ENCODE measurements around the gene SS18L1. TPM values are rescaled to one million over a fixed set of nuclear protein-coding genes. Genes with fewer than 3 reads are reported as not detected.

Gene SS18L1
- total and polyA plus RNA-seq, 2 experiments from 2014 or later = 6.5 to 32.6 TPM

DNA sequence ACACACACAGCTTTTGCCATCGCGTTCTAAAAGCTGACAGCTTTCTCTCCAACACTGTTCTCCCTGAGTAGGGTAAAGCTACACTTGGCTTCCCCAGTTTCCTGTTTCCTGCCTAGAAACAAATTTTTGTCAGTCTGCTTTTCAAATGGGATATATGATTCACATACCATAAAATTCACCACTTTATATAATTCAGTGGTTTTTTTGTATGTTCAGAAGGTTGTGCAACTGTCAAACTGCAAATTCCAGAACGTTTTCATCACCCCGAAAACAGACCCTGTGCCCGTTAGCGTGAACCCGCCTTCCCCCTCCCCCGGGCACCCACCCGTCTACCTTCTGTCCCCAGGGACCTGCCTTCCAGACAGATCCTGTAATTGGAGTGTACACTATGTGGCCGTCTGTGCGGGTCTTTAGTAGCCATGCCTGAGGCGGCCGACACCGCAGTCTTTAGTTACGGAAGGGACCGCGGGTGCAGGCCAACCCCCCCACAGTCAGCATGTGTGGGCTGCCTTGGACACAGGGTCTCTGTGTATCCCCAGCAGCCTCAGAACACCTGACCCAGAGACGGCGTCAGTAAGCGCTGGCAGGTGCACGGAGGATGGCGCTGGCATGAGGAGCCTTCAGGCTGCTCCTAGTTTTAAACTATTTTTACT lies 59.9 kb downstream of the SS18L1 start:
- no peak overlapping the region for H3K4me2 ChIP-seq
- no peaks in the 10 kb centered on the region for H3F3A ChIP-seq (replicated peaks; ENCODE audit: low read depth)
- H3K4me3 ChIP-seq = no peak overlapping the region
- DNase-seq (ENCODE audit: low spot score) = no peak
- no peaks in the 10 kb centered on the region; the same call in 1 of the 2 replicates for H3K36me3 ChIP-seq (ENCODE audit: insufficient read depth)
- peaks cover 42% of the 10 kb centered on the region for H3K36me3 Mint-ChIP-seq (ENCODE audit: low read depth)
- H3K27ac Mint-ChIP-seq = no peak overlapping the region
- H3K79me2 ChIP-seq (replicated peaks; ENCODE audit: insufficient read depth) = no peaks in the 10 kb centered on the region
- H4K20me1 ChIP-seq (replicated peaks; ENCODE audit: insufficient read depth) = no peaks in the 10 kb centered on the region
- H3K9me2 ChIP-seq (ENCODE audit: insufficient read depth) = no peaks in the 10 kb centered on the region
- no peak overlapping the region for H2AFZ ChIP-seq
- peaks cover 2% of the 10 kb centered on the region; the same call in 1 of the 3 replicates for H3K4me1 Mint-ChIP-seq
- H3K4me3 Mint-ChIP-seq = no peak overlapping the region
- TF ChIP-seq ZNF331 (CRISPR knock-in tag; IDR thresholded peaks at IDR 0.05; ENCODE audit: low read depth) (no peak), POLR2AphosphoS5 (IDR thresholded peaks at IDR 0.05; ENCODE audit: low read depth) (no peak), REST (IDR thresholded peaks at IDR 0.05; ENCODE audit: unreplicated experiment) (no peak), ETS1 (IDR thresholded peaks at IDR 0.05) (no peak), JUNB (IDR thresholded peaks at IDR 0.05; ENCODE audit: unreplicated experiment) (no peak), STAT1 (IDR thresholded peaks at IDR 0.05; ENCODE audit: unreplicated experiment) (no peak), ZNF114 (CRISPR knock-in tag; IDR thresholded peaks at IDR 0.05) (no peak), EZH2phosphoT487 (IDR thresholded peaks at IDR 0.05; ENCODE audit: unreplicated experiment) (no peak), NANOG (IDR thresholded peaks at IDR 0.05; ENCODE audit: borderline replicate concordance) (no peak), CREB1 (CRISPR knock-in tag; IDR thresholded peaks at IDR 0.05; ENCODE audit: low read depth) (no peak), EZH2 (IDR thresholded peaks at IDR 0.05; ENCODE audit: low read depth, unreplicated experiment) (no peak), CTCF (conservative IDR thresholded peaks at IDR 0.05; ENCODE audit: low read depth in 2 of 2) (no peak)
- TF ChIP-seq, protein P1, sequence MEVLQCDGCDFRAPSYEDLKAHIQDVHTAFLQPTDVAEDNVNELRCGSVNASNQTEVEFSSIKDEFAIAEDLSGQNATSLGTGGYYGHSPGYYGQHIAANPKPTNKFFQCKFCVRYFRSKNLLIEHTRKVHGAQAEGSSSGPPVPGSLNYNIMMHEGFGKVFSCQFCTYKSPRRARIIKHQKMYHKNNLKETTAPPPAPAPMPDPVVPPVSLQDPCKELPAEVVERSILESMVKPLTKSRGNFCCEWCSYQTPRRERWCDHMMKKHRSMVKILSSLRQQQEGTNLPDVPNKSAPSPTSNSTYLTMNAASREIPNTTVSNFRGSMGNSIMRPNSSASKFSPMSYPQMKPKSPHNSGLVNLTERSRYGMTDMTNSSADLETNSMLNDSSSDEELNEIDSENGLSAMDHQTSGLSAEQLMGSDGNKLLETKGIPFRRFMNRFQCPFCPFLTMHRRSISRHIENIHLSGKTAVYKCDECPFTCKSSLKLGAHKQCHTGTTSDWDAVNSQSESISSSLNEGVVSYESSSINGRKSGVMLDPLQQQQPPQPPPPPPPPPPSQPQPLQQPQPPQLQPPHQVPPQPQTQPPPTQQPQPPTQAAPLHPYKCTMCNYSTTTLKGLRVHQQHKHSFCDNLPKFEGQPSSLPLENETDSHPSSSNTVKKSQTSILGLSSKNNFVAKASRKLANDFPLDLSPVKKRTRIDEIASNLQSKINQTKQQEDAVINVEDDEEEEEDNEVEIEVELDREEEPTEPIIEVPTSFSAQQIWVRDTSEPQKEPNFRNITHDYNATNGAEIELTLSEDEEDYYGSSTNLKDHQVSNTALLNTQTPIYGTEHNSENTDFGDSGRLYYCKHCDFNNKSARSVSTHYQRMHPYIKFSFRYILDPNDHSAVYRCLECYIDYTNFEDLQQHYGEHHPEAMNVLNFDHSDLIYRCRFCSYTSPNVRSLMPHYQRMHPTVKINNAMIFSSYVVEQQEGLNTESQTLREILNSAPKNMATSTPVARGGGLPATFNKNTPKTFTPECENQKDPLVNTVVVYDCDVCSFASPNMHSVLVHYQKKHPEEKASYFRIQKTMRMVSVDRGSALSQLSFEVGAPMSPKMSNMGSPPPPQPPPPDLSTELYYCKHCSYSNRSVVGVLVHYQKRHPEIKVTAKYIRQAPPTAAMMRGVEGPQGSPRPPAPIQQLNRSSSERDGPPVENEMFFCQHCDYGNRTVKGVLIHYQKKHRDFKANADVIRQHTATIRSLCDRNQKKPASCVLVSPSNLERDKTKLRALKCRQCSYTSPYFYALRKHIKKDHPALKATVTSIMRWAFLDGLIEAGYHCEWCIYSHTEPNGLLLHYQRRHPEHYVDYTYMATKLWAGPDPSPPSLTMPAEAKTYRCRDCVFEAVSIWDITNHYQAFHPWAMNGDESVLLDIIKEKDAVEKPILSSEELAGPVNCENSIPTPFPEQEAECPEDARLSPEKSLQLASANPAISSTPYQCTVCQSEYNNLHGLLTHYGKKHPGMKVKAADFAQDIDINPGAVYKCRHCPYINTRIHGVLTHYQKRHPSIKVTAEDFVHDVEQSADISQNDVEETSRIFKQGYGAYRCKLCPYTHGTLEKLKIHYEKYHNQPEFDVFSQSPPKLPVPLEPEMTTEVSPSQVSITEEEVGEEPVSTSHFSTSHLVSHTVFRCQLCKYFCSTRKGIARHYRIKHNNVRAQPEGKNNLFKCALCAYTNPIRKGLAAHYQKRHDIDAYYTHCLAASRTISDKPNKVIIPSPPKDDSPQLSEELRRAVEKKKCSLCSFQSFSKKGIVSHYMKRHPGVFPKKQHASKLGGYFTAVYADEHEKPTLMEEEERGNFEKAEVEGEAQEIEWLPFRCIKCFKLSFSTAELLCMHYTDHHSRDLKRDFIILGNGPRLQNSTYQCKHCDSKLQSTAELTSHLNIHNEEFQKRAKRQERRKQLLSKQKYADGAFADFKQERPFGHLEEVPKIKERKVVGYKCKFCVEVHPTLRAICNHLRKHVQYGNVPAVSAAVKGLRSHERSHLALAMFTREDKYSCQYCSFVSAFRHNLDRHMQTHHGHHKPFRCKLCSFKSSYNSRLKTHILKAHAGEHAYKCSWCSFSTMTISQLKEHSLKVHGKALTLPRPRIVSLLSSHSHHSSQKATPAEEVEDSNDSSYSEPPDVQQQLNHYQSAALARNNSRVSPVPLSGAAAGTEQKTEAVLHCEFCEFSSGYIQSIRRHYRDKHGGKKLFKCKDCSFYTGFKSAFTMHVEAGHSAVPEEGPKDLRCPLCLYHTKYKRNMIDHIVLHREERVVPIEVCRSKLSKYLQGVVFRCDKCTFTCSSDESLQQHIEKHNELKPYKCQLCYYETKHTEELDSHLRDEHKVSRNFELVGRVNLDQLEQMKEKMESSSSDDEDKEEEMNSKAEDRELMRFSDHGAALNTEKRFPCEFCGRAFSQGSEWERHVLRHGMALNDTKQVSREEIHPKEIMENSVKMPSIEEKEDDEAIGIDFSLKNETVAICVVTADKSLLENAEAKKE (CRISPR knock-in tag; IDR thresholded peaks at IDR 0.05) = no peak
- peaks cover 6% of the 10 kb centered on the region for H3K27me3 Mint-ChIP-seq (ENCODE audit: insufficient read depth, low read depth, poor library complexity)
- no peaks in the 10 kb centered on the region for H3K27me3 ChIP-seq (ENCODE audit: insufficient read depth)
- ATAC-seq = no peak
- no peaks in the 10 kb centered on the region for H3K4me1 ChIP-seq (ENCODE audit: insufficient read depth)
- no peaks in the 10 kb centered on the region for H3K9me3 Mint-ChIP-seq
- no peak overlapping the region for H3K27ac ChIP-seq (ENCODE audit: low read depth)
